Measurements from ENCODE around the gene TMEM117. TPM values are rescaled to one million over a fixed set of nuclear protein-coding genes. Genes with fewer than 3 reads are reported as not detected.

Gene TMEM117
- total and polyA plus RNA-seq, 2 donors from 2014 or later, result 5.9 to 6.0 TPM

GRCh38 chr12:44259890-44260289, 424.0 kb downstream of the TMEM117 start:
- Histone ChIP-seq H3K9ac (ENCODE audit: low read length in 3 of 3) (no peak overlapping the region), H3K27ac (ENCODE audit: low read depth in 2 of 2, low read length in 2 of 2) (no peak overlapping the region), H3K9me3 (ENCODE audit: control insufficient read depth in 2 of 3, insufficient read depth in 1 of 3, low read length in 3 of 3) (no peaks in the 10 kb centered on the region), H3K4me3 (ENCODE audit: low read length in 3 of 3) (no peak overlapping the region), H3K36me3 (ENCODE audit: control insufficient read depth in 2 of 3, insufficient read depth in 3 of 3, low read length in 3 of 3) (no peaks in the 10 kb centered on the region), H3K4me1 (ENCODE audit: control insufficient read depth in 2 of 3, insufficient read depth in 2 of 3, low read depth in 1 of 3, low read length in 3 of 3) (no peaks in the 10 kb centered on the region), H3K27me3 (ENCODE audit: control insufficient read depth, insufficient read depth, low read length) (no peaks in the 10 kb centered on the region)
- DNase-seq (no peak), FAIRE-seq (no peak)
- no peak for TF ChIP-seq CTCF (IDR thresholded peaks at IDR 0.05; ENCODE audit: borderline replicate concordance, extremely low read depth, insufficient read depth)
- intact Hi-C loops (cut with DNase I), result no loop called here

GRCh38 chr12:44260581-44260980, 424.7 kb downstream of the TMEM117 start:
- FAIRE-seq (no peak), DNase-seq (no peak)
- H3K27me3 ChIP-seq (ENCODE audit: control insufficient read depth, insufficient read depth, low read length), result no peaks in the 10 kb centered on the region

GRCh38 chr12:44285321-44285960, 449.6 kb downstream of the TMEM117 start:
- Histone ChIP-seq H3K27ac (ENCODE audit: low read depth in 2 of 2, low read length in 2 of 2) (no peak overlapping the region), H3K4me3 (ENCODE audit: low read length in 3 of 3) (no peak overlapping the region), H3K9ac (ENCODE audit: low read length in 3 of 3) (no peak overlapping the region), H3K9me3 (ENCODE audit: control insufficient read depth in 2 of 3, insufficient read depth in 1 of 3, low read length in 3 of 3) (peaks cover 0 to 3% (median 2%) of the 10 kb centered on the region in 3 donors), H3K4me1 (ENCODE audit: control insufficient read depth in 2 of 3, insufficient read depth in 2 of 3, low read depth in 1 of 3, low read length in 3 of 3) (no peaks in the 10 kb centered on the region), H3K36me3 (ENCODE audit: control insufficient read depth in 2 of 3, insufficient read depth in 3 of 3, low read length in 3 of 3) (no peaks in the 10 kb centered on the region), H3K27me3 (ENCODE audit: control insufficient read depth, insufficient read depth, low read length) (no peaks in the 10 kb centered on the region)
- intact Hi-C loops (cut with DNase I), result no loop called here
- no peak for FAIRE-seq
- no peak for TF ChIP-seq CTCF (IDR thresholded peaks at IDR 0.05; ENCODE audit: borderline replicate concordance, extremely low read depth, insufficient read depth)
- DNase-seq, result no peak

More at GRCh38 chr12:44260581-44260980, 424.7 kb downstream of the TMEM117 start:
- Histone ChIP-seq H3K4me1 (ENCODE audit: control insufficient read depth in 2 of 3, insufficient read depth in 2 of 3, low read depth in 1 of 3, low read length in 3 of 3) (no peaks in the 10 kb centered on the region), H3K4me3 (ENCODE audit: low read length in 3 of 3) (no peak overlapping the region), H3K9me3 (ENCODE audit: control insufficient read depth in 2 of 3, insufficient read depth in 1 of 3, low read length in 3 of 3) (no peaks in the 10 kb centered on the region), H3K36me3 (ENCODE audit: control insufficient read depth in 2 of 3, insufficient read depth in 3 of 3, low read length in 3 of 3) (no peaks in the 10 kb centered on the region), H3K27ac (ENCODE audit: low read depth in 2 of 2, low read length in 2 of 2) (no peak overlapping the region), H3K9ac (ENCODE audit: low read length in 3 of 3) (no peak overlapping the region)
- no peak for TF ChIP-seq CTCF (IDR thresholded peaks at IDR 0.05; ENCODE audit: borderline replicate concordance, extremely low read depth, insufficient read depth)
- intact Hi-C loops (cut with DNase I), result no loop called here

GRCh38 chr12:44286336-44286735, 450.5 kb downstream of the TMEM117 start:
- Histone ChIP-seq H3K36me3 (ENCODE audit: control insufficient read depth in 2 of 3, insufficient read depth in 3 of 3, low read length in 3 of 3) (no peaks in the 10 kb centered on the region), H3K4me1 (ENCODE audit: control insufficient read depth in 2 of 3, insufficient read depth in 2 of 3, low read depth in 1 of 3, low read length in 3 of 3) (no peaks in the 10 kb centered on the region), H3K9ac (ENCODE audit: low read length in 3 of 3) (no peak overlapping the region), H3K4me3 (ENCODE audit: low read length in 3 of 3) (no peak overlapping the region), H3K27me3 (ENCODE audit: control insufficient read depth, insufficient read depth, low read length) (no peaks in the 10 kb centered on the region), H3K9me3 (ENCODE audit: control insufficient read depth in 2 of 3, insufficient read depth in 1 of 3, low read length in 3 of 3) (peaks cover 0 to 4% (median 2%) of the 10 kb centered on the region in 3 donors), H3K27ac (ENCODE audit: low read depth in 2 of 2, low read length in 2 of 2) (no peak overlapping the region)
- DNase-seq (no peak), FAIRE-seq (no peak)
- intact Hi-C loops (cut with DNase I), result no loop called here
- no peak for TF ChIP-seq CTCF (IDR thresholded peaks at IDR 0.05; ENCODE audit: borderline replicate concordance, extremely low read depth, insufficient read depth)

Measured in kidney (tissue), 14 donors.